Effector CD4-positive, alpha-beta T cell (primary cell): ENCODE results near the gene AP3D1.

Experiments used
- DNase-seq: peaks from one replicate; pipeline ENCODE4 v3.0.0-alpha.2; 2020

Gene AP3D1

DNA sequence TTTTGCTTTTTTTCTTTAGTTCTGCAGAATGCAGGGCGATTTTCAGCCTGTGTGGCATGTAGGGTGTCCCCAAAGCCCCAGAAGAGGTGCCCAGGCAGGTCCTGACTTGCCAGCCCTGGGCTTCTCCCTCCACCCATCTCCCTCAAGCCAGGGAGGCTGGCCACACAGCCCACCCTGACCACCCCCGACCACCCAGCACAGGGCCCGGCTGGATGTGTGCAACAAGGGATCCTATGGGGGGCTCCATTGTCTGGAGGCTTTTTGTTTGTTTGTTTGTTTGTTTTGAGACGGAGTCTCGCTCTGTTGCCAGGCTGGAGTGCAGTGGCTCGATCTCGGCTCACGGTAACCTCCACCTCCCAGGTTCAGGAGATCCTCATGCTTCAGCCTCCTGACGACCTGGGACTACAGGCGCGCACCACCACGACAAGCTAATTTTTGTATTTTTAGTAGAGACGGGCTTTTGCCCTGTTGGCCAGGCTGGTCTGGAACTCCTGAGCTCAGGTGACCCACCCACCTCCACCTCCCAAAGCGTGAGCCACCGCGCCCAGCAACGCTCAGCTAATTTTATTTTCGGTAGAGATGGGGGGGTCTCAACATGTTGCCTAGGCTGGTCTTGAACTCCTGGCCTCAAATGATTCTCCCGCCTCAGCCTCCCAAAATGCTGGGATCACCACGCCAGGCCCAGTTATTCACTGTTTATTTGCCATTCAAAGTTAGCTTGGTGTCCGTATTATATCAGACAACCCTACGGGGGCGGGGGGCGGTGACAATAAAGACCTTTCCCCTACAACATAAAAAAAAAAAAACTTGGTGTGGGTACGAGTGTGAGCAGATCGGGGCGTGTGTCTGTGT lies 92.6 kb downstream of the AP3D1 start:
- DNase-seq, result no peak

- DNase-seq, result no peak
These were observed 93.6 kb downstream of the AP3D1 start for GRCh38 chr19:2057484-2058469.

- DNase-seq, result no peak
These were observed 94.6 kb downstream of the AP3D1 start for GRCh38 chr19:2056837-2057192.

- no peak for DNase-seq
These were observed 95.2 kb downstream of the AP3D1 start for GRCh38 chr19:2055931-2056836.

DNA sequence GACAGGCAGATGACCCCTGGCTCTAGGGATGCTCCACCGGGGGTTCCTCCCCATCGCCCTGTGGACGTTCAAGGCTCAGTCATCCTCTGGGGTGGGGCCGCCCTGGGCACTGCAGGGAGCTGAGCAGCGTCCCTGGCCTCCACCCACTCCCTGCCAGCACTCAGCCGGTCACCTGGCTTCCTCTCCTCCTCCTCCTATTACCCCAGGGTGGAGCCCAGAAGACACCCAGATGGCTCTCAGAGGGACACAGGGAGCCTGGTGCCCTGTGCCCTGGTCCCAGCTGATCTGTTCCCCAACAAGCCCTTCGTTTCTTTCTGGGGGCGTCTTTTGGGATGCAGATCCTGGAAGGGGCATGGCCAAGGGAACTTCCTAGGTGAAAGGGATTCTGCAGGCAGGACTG lies 96.6 kb downstream of the AP3D1 start:
- no peak for DNase-seq

DNA sequence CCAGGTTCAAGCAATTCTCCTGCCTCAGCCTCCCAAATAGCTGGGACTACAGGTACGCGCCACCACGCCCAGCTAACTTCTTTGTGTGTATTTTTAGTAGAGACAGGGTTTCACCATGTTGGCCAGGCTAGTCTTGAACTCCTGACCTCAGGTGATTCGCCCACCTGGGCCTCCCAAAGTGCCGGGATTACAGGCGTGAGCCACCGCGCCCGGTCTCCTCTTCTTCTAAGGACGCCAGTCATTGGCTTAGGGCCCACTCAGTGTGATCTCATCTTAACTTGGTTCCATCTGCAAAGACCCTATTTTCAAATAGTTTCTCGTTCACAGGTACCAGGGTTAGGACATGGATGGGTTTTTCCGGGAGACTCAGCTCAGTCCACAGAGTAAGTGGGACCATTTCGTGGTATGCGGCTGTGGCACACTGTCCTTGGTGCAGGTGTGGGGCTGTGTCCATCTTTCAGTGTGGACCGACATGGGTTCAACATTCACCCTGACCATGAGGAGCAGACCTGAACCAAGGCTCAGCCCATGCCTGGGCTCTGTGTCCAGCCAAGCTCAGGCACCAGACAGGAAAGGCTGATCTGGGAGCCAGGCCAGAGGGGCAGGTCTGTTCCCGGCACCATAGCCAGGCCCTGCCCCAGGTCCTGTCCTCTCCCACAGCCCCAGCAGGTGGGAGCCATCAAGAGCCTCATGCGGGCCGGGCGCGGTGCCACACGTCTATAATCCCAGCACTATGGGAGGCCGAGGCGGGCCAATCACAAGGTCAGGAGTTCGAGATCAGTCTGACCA lies 97.6 kb downstream of the AP3D1 start:
- no peak for DNase-seq

- peak; percentile 53 for DNase-seq
These were observed 99.3 kb downstream of the AP3D1 start for GRCh38 chr19:2051773-2052704.

GRCh38 chr19:2050991-2051772 lies 100.2 kb downstream of the AP3D1 start, which contains the start of gene MKNK2:
MKNK2 (minus strand) TSS chr19:2051244; CDS start chr19:2050851, 393 bp downstream.
- peak; percentile 93 for DNase-seq
